Measurements from ENCODE around the gene EPB41L1.
A peak's percentile ranks its signal among the peaks of the same experiment; 100 is the strongest.

EPB41L1 gene

DNA sequence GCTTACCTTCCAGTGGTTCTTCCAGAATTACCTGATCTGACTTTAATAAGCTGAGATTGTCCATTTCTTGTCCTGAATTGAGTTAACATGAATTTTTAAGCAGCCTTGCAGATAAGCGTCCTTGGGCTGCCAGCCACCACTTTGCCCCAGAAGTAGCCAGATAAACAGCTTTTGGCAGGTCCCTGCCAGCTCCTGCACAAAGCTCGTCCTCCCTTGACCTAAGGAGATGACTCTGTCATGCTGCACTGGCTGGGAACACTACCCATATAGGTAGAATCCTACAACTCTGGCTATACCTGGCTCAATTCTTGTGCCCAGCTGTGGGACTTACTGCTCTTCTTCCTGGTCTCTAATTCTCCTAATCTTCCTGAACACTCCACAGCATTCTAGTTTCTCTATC lies 42.1 kb downstream of the EPB41L1 start:
- DNase-seq (ENCODE audit: low read depth): no peak

DNA sequence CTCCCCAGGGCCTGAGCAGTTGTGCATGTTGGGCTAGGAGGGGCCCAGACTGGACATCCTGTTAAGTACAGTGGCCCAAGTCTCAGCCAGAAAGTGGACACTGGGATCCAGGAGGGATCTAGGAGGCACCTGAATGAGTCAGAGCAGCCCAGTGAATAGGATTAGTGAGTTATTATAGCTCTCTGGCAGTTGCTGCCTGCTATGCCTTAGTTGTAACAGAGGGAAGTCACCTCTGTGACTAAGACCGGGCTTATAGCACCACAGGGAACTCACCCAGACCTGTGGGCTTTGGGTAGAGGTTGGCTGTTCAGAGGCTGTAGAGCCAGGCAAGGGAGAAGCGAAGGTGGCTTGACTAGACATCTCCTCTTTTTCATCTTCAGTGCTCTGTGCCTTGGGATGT lies 42.7 kb downstream of the EPB41L1 start:
- DNase-seq (ENCODE audit: low read depth): no peak

DNA sequence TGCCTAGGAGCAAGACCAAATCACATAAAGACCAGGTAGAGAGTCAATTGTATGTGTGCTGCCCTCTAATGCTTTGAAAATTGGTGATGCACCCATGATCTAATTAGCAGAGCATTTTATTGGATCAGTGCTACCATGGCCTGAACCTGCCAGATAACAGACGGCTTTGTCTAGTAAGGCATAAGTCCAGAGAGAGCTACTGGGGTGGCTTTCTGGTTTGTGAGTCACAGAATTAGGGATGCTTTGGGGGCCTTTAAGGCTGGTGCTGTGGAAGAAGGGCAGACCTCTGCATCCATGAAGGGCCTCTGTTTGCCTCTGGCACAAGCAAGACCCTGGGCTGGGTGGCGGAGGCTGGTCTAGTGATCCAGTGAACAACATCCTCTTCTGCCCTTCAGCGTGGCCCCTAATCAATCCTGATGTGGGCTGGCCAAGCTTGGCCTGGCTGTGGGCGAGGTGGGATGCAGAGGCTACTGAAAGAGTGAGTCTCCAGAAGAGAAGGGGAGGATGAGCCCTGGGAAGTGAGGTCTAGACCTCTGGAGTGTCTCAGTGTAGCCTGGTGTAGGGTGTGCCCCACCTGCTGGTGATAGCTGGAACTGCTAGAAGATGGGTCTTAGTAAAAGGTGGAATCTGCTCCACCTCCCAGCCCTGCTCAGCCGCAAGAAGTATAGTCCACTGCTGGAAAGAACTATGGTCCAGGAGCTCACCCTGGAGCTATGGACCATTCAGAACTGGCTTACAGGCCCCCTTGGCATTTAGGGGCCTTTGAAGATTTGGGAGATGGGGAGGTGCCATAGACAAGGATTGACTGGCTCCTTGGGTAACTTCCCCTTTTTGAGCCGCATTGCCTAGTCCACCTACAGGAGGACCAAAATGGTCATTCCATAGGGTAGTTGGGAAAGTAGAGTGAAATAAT lies 45.1 kb downstream of the EPB41L1 start:
- DNase-seq (ENCODE audit: low read depth): peak; percentile 64

DNA sequence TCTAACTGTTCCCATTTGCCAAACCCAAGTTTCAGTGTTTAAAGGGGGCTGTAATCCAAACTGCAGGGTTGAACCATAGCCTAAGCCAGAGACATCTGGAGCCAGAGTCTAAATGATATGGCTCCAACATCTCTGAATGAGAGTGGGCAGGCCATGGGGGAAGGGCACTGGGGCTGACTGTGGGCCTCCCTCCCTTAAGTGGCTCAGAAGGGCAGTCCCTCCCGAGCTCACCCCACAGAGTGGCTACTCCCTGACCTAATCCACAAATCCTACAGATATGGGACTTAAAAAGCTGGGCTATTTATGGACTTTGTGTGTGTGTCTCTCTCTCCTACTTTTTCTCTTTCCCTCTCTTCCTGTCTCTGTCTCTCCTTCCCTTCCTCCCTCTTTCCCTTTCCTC lies 45.9 kb downstream of the EPB41L1 start:
- DNase-seq (ENCODE audit: low read depth): no peak

DNA sequence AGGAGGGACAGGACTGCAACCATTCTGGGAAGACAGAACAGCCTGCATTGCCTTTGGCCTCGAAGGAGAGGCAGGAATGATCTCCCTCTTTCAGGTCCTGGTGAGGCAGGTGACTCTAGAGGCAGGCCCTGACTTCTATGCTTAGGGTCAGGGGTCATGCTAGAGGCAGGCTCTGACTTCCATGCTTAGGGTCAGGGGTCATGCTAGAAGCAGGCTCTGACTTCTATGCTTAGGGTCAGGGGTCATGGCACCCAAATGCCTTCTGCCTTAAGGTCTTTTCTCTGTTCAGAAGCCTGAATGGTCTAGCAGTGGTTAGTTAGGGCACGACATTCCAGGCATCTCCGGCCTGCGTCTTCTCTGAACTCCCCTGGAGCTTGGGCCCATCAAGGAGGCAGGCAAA lies 46.7 kb downstream of the EPB41L1 start:
- no peak for DNase-seq (ENCODE audit: low read depth)

DNA sequence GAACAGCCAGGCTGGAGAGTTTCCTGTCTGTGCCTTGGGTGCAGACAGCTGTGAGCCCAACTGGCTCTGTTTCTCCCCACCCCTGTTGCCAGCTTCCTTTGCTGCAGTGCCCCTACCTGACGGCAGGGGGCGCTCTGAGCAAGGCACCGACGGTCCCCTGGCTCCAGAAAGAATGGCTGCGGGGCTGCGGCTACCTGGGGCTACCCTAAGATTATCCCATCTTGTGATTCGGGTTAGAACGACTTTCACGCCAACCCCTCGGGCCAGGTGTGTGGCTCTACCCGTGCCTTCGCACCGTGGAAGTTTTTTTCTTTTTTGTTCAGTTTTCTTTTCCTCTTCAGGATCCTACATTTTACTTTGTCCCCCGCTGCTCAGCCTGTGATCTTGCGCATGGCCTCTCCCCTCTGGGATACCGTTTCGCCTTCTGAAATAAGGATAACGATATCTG lies 48.4 kb downstream of the EPB41L1 start:
- peak; percentile 57 for DNase-seq (ENCODE audit: low read depth)

DNA sequence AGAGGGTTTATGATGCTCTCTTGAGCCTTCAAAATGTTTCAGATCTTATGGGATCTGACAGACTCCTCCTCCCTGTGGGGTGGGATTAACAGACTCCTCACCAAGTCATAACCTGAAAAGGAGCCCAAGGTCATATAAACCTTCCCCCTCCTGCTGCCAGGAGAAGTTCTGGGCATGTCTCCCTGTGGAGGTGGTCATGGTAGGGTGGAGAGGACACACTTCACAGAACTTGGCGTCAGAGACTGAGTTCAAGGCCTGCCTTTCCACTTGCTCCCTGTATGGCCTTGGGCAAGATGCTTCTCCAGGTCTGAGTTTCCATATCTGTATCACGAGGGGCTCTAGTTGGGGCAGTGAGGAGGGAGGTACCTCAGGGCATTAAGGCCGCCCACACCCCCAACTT lies 49.3 kb downstream of the EPB41L1 start:
- DNase-seq (ENCODE audit: low read depth): no peak

DNA sequence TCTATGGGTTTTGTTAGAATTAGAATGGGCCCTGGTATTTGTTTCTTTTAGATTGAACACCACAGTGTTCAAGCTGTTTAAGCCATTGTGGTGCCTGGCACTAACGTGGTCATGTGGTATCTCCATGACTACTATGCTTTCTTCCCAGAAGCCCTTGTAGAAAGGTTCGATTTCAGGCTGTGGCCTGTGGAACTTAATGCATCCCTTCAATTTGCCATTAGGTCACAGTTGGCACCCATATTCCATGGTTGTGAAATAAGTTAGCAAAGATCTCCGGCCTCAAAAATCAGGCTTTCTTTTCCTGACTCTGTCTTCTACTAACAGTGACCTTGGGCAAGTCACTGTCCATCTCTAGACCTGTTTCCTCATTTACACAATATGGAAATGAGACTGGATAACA lies 50.5 kb downstream of the EPB41L1 start:
- DNase-seq (ENCODE audit: low read depth): no peak

DNA sequence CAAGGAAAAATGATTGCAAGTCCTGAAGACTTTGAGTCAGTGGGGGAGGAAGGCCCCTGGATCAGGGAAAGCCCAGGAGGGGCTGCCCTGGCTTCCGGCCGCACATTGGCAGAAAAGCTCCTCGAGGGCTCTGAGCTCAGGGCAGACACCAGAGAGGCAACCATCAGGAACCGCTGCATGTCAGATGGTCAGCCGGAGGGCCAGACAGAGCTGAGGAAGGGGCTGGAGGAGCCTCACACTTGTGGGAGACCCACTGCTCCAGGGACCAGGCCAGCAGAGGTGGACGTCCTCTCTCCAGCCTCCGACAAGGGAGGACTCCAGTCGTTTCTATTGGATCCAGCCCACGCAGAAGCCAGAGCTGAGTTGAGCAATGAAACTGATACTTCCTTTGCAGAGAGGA lies 51.5 kb downstream of the EPB41L1 start:
- DNase-seq (ENCODE audit: low read depth): no peak

DNA sequence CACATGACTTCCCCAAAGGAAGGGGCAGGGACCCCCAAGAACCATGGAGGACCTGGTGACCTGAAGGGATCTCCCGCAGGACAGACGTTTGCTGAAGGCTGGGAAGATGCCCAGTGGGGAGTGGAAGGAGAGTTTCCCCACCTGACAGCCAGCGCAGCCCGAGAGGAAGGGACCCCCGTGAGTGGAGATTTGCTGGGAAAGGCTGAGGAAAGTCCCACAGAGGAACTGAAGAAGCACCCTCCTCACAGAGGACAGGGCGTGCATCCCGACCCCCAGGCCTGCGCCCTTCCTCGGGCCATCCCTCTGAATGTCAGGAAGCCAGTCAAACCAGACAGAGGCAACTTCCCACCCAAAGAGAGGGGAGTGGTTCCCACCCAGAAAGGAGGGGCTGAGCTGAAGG lies 52.1 kb downstream of the EPB41L1 start:
- no peak for DNase-seq (ENCODE audit: low read depth)

DNA sequence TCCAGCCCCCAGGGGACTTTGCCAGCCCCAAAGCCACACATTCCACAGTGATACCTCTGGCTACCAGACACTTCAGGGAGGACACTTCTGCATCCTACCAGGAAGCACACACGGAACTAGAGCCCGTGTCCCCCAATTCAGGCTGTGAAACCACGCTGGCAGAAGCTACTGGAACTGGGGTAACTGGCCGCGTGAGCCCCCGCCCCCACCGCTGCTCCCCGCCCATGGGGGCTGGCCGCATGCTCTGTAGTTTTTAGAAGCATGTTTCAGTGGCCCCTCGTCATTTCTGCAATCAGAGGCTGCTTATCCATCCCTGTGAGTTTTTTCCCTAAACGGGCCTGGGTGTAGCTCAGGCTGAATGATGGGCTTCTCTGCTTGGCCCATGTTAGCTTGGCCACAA lies 53.1 kb downstream of the EPB41L1 start:
- no peak for DNase-seq (ENCODE audit: low read depth)

DNA sequence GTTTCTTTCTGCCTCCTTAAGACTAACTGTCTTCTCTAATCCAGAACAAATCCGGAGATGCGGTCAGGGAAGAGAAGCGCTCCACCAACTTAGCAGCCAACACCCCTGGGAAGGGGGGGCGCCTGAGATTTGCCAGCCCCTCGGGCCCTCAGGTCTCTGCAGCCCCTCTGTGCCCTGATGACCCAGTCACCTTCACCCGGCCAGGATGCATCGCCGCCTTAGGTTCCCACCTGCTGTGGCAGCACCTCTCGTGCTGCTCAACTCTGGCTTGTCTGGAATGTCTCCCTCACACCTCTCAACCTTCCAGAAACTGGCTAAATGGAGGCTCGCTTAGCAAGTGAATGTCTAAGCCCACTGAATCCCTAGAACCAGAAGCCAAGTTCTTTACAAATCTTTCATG lies 53.7 kb downstream of the EPB41L1 start:
- no peak for DNase-seq (ENCODE audit: low read depth)

DNA sequence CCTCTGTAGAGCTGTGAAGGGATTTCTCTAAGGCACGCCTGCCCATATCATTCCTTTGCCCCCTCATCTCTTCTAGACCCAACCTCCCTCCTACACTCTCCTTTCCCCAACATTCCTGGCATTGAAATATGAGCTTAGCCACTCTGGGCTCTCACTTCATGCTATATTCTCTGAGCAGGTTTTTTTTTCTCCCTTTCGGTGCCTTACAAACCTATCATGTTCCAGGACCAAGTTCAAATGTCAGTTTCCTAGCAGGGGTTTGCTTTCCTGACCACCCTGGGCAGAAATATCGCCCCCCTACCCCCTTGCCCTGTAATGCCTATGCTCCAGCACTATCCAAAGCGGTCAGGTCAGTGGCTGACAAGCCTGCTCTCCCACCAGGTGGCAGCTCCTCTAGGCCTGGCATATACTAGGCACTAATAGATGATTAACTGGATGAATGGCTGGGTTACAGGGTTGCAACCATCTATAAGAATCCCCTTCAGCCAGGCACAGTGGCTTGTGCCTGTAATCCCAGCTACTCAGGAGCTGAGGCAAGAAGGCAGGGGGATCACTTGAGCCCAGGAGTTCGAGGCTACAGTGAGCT lies 56.0 kb downstream of the EPB41L1 start:
- no peak for DNase-seq (ENCODE audit: low read depth)

DNA sequence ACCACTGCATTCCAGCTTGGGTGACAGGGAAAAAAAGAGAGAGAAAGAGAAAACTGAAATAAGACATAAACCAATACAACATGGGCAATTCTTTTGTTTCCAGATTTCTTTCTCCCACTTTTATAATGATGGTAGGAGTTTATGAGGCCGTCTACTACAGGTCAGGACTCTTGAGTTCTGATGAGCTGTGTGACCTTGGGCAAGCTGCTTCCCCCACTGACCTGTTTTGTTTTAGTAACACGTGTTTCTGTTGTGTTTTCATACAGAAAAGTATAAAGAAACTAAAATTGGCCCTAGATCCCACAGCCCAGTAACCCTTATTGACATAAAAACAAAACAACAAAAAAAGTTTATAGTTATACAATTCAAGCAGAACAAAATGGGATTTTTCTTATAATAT lies 58.8 kb downstream of the EPB41L1 start:
- no peak for DNase-seq (ENCODE audit: low read depth)

DNA sequence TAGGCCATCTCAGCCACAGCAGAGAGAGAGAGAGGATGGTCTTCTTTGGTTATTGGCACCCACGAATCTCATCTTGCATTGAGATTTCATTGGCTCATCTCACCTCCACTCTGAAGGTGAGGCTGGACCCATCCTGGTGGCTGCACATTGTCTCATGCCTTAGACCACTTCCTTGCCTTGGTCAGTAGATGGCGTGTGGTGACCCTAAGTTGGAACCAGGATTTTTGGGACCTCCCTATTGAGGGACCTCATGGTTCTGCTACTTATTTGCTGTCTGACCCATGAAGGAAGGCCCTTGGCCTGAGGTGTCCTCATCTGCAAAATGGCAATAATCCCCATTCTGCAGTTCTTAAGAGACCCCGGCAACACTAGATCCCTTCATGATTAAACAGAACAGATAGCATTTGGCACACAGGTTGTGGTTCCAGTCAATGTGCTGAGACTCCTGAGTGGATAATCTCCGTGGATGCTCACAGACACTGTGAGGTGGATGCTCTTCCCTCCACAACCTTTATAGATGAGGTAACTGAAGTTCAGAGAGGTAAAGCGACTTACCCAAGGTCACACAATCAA lies 60.2 kb downstream of the EPB41L1 start:
- no peak for DNase-seq (ENCODE audit: low read depth)

DNA sequence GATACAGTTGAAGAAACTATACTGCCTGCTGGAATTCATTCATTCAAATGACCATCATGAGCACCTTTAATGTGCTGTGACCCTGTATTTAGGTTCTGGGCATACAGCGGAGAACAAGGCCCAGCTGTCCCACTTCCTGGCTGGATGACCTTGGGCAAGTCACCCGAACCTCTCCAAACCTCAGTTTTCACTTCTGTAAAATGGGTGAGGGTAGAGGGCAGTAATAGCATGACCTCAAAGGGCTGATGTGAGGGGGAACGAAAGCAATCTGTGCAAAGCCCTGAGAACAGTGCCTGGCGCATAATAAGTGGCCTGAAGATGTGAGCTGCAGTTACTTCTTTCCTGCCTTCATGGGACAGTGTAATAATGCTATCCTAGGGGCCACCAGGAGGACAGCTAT lies 61.2 kb downstream of the EPB41L1 start:
- DNase-seq (ENCODE audit: low read depth): no peak

DNA sequence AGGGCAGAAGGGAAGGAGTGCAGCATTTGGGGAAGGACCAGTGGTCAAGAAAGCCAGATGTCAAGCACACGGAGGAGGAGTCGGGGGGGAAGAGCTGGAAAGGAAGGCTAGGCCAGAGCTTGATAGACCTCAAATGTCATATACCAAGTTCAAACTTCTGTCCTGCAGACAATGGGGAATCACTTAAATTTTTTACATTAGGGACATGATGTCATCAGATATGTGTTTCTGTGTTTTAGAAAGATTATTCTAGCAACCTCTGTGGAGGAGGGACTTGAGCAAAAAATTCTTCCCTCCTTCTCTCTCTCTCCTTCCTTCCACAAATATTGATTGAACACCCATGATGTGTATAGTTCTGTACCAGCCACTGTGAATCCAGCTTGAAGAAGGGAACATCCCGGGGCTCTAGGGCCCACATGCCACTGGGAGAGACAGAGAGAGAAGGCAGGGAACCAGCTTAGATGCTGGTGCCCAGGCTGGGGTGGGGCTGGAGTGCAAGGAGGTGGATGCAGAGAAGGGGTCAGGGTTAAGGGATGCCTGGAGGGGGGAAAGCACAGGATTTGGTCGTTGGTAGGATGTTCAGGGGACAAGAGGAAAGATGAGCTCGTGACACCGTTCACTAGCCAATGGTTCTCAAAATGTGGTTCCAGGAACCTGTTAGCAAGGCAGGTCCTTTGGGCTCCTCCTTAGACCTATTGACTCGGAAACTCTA lies 61.9 kb downstream of the EPB41L1 start:
- DNase-seq (ENCODE audit: low read depth): no peak

DNA sequence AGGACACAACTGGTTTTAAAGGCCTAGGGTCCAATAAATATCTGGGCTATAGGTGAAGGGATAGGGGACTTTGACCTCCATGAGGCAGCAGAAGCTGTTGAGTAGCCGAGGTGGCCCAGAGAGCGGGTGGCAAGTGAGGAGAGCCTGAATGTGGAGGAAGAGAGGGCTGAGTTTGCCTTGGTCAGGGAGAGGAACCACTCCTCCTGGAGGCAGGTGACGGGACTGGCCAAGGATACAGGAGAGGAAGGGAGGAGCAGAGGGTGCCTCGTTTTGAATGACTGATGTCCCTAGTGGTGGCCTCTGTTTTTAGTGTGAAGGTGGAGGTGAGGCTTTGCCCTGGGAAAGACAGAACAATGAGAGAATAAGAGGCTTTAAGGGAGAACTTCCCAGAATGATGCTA lies 62.7 kb downstream of the EPB41L1 start:
- DNase-seq (ENCODE audit: low read depth): no peak

DNA sequence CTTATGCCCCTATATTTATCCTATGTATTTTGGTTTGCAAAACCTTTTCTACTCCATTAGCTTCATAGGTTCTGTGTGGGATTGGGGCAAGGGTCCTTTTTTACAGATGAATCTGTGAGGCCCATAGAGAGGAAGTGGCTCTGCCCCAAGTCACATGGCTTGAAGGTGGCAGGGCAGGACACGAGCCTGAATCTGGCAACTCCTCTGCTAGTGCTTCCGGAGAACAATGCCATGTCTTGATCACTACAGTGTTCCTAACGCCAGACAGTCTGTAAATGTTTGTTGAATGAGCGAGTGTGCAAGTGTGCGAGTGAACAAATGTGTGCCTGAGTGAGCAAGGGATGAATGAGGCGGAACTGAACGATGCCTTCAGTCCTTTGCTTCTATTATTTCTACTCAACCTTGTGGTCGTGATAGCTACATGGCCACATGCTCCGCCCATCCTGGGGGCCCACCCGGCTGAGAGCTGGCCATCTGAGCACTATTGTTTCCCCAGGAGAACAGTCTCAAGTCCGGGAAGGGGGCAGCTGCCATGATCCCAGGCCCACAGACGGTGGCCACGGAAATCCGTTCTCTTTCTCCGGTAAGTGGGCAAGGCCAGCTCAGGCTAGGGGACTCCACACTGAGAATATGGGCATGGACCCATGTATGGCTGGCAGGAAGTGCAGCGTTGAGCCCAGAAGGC lies 64.0 kb downstream of the EPB41L1 start:
- no peak for DNase-seq (ENCODE audit: low read depth)

DNA sequence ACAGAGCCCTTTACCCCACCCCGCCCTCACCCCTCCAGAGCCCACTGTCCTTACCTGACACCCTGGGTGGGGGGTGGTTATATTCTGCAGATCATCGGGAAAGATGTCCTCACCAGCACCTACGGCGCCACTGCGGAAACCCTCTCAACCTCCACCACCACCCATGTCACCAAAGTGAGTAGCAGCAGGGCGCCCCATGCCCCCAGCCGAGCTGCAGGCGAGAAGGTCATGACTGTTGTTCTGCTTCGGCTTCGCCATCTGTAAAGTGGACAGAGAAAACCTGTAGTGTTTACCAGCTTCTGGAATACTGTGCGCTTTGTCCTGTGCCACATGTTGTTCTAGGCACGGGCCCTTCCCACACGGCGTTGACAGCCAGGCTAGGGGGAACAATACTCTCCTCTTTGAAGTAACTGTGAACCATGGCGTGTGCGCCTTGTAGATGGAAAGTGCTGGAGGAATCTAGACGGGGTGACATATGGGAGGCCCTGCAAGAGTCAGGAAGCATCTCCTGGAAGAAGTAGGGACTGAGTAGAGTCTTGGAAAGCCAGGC lies 65.2 kb downstream of the EPB41L1 start:
- DNase-seq (ENCODE audit: low read depth): no peak

DNA sequence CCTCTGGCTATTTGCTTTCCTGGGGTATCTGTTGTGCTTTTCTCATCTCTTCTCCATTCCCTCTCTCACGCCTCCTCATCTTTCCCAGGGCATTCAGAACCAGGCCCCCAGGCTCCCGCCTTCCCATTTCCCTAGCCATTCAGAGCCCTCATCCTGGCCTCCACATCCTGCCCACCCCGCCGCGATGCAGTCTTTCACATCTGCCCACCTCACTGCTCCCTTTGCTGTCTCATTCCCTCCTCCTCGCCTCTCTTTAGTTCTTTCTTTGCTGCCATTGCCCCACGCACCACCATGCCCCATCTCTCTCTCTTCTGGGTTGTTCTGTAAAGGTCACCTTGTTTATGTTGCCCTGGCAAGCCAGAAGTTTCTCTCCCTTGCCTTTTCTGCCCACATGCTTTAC lies 71.1 kb downstream of the EPB41L1 start:
- DNase-seq (ENCODE audit: low read depth): no peak

DNA sequence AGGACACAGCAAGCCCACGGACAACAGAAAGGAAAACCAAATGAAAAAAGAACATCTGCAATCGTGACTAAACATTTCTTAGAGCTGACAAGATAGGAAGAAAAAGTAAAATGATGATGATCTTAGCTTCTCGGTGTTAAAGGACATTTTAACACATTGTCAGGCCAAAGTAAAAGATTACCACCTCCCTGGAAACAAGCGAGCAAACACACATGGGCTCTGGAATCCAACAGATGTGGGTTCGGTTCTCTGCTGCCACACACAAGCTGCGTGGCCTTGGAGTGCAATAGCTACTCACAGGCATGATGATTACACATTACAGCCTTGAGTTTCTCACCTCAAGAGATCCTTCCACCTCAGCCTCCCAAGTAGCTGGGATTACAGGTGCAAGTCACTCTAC lies 74.2 kb downstream of the EPB41L1 start:
- DNase-seq (ENCODE audit: low read depth): no peak
